SK-N-SH (cell line): ENCODE measurements around the gene PLEKHA4. TPM values are rescaled to one million over a fixed set of nuclear protein-coding genes. Genes with fewer than 3 reads are reported as not detected.

ENCODE experiments used
- CTCF ChIA-PET: fragments of 300-600, 350-600 bp; formaldehyde crosslinking; extraction: SDS; loops from one replicate; lab custom pipeline; 2021; lab: Yijun Ruan, JAX
- POLR2A ChIA-PET: fragments of 350-600 bp; sonication (Branson Sonifier 250); formaldehyde crosslinking; extraction: SDS; loops from one replicate; lab custom pipeline; 2020; ENCODE audit warnings: antibody characterized with exemption, inconsistent platforms; lab: Yijun Ruan, JAX
- DNase-seq: peaks from one replicate; pipeline ENCODE4 v3.0.0; 2012
- H2AFZ ChIP-seq: fragments of 200-600 bp; sonication (generic); 2 replicates; pipeline ENCODE4 v1.8.1; 2016; ENCODE audit warnings: antibody characterized with exemption, mild to moderate bottlenecking, low read depth
- H3F3A ChIP-seq: fragments of 200-600 bp; sonication (generic); replicated peaks from 2 replicates; pipeline ENCODE3; 2016; ENCODE audit warnings: antibody characterized with exemption, mild to moderate bottlenecking; ENCODE audit not compliant: insufficient read depth
- H3K27ac ChIP-seq, 2 experiments: fragments of 200-500 bp in 1 of 2; fragments of 200-600 bp in 1 of 2; sonication (Bioruptor generic) in 1 of 2; sonication (generic), shearing (Covaris generic) in 1 of 2; 2 replicates each; pipeline versions ENCODE4 v1.5.1 to v1.6.1; 2014 to 2016; ENCODE audit warnings: low read depth in 2 of 2, inconsistent platforms in 1 of 2, low read length in 1 of 2, mild to moderate bottlenecking in 1 of 2, mixed read lengths in 1 of 2
- H3K27me3 ChIP-seq: fragments of 200-600 bp; sonication (generic), shearing (Covaris generic); 2 replicates; pipeline ENCODE4 v1.6.1; 2016; ENCODE audit warnings: mixed run types; ENCODE audit not compliant: insufficient read depth
- H3K36me3 ChIP-seq, 2 experiments: fragments of 200-500 bp in 1 of 2; fragments of 200-600 bp in 1 of 2; sonication (Bioruptor generic) in 1 of 2; sonication (generic) in 1 of 2; replicated peaks in 1 of 2; 2 replicates each; pipeline versions ENCODE3 to v1.5.1; 2014 to 2016; ENCODE audit warnings: low read length in 1 of 2, mild to moderate bottlenecking in 1 of 2; ENCODE audit not compliant: insufficient read depth in 2 of 2, control insufficient read depth in 1 of 2
- H3K4me1 ChIP-seq, 2 experiments: fragments of 200-500 bp in 1 of 2; fragments of 200-600 bp in 1 of 2; sonication (Bioruptor generic) in 1 of 2; sonication (generic), shearing (Covaris generic) in 1 of 2; 2 replicates each; pipeline versions ENCODE4 v1.5.1 to v1.6.1; 2014 to 2016; ENCODE audit warnings: low read depth in 1 of 2, low read length in 1 of 2, mixed run types in 1 of 2; ENCODE audit not compliant: insufficient read depth in 2 of 2, control insufficient read depth in 1 of 2
- H3K4me2 ChIP-seq: fragments of 200-600 bp; sonication (generic), shearing (Covaris generic); 2 replicates; pipeline ENCODE4 v1.6.1; 2017; ENCODE audit warnings: mixed run types
- H3K4me3 ChIP-seq, 2 experiments: fragments of 200-500 bp in 1 of 2; fragments of 200-600 bp in 1 of 2; sonication (Bioruptor generic) in 1 of 2; sonication (generic), shearing (Covaris generic) in 1 of 2; 2 replicates each; pipeline versions ENCODE4 v1.5.1 to v1.8.1; 2014 to 2016; ENCODE audit warnings: low read depth in 2 of 2, inconsistent platforms in 1 of 2, low read length in 1 of 2, mild to moderate bottlenecking in 1 of 2, mixed read lengths in 1 of 2, moderate library complexity in 1 of 2
- H3K79me2 ChIP-seq: fragments of 200-600 bp; sonication (generic); 2 replicates; pipeline ENCODE4 v1.8.1; 2017; ENCODE audit warnings: mild to moderate bottlenecking; ENCODE audit not compliant: insufficient read depth
- H3K9ac ChIP-seq: fragments of 200-600 bp; sonication (generic); 2 replicates; pipeline ENCODE4 v1.6.1; 2017; ENCODE audit warnings: mixed run types
- H3K9me2 ChIP-seq: fragments of 200-600 bp; sonication (generic); 2 replicates; pipeline ENCODE4 v1.6.1; 2017; ENCODE audit warnings: mixed run types
- H3K9me3 ChIP-seq: fragments of 200-600 bp; sonication (generic); 2 replicates; pipeline ENCODE4 v1.6.1; 2017; ENCODE audit warnings: mixed run types, mild to moderate bottlenecking, moderate library complexity
- H4K20me1 ChIP-seq: fragments of 200-600 bp; sonication (generic); 2 replicates; pipeline ENCODE4 v1.6.1; 2017; ENCODE audit warnings: mild to moderate bottlenecking, mixed run types; ENCODE audit not compliant: insufficient read depth
- EP300 ChIP-seq, 2 experiments: IDR thresholded peaks; 2 replicates each; pipeline versions ENCODE4 v1.4.0 to v1.6.1; 2012; ENCODE audit warnings: borderline replicate concordance in 1 of 2, low read depth in 1 of 2, low read length in 1 of 2
- GATA2 ChIP-seq: sonication (generic); formaldehyde crosslinking; IDR thresholded peaks from 2 replicates; pipeline ENCODE4 v1.5.0; 2020; ENCODE audit warnings: mild to moderate bottlenecking, missing genetic modification reagents
- JUND ChIP-seq: IDR thresholded peaks from 2 replicates; pipeline ENCODE4 v1.4.0; 2012
- MEF2A ChIP-seq: IDR thresholded peaks from 2 replicates; pipeline ENCODE4 v1.4.0; 2012; ENCODE audit warnings: low read depth, borderline replicate concordance
- MXI1 ChIP-seq: IDR thresholded peaks from 2 replicates; pipeline ENCODE4 v1.6.1; 2012; ENCODE audit warnings: mild to moderate bottlenecking, low read depth, low read length, improper control_type of control experiment
- NFIC ChIP-seq: IDR thresholded peaks from 2 replicates; pipeline ENCODE4 v1.4.0; 2012; ENCODE audit warnings: borderline replicate concordance
- NRF1 ChIP-seq: IDR thresholded peaks from 2 replicates; pipeline ENCODE4 v1.6.1; 2012; ENCODE audit warnings: low read depth, mild to moderate bottlenecking, low read length
- RAD21 ChIP-seq: IDR thresholded peaks from 2 replicates; pipeline ENCODE4 v1.6.1; 2012; ENCODE audit warnings: mild to moderate bottlenecking, low read length
- RFX5 ChIP-seq: IDR thresholded peaks from 2 replicates; pipeline ENCODE4 v1.6.1; 2012; ENCODE audit warnings: mild to moderate bottlenecking, improper control_type of control experiment, low read length
- TCF12 ChIP-seq: IDR thresholded peaks from 2 replicates; pipeline ENCODE4 v1.4.0; 2012
- TEAD4 ChIP-seq: IDR thresholded peaks from 2 replicates; pipeline ENCODE4 v1.4.0; 2012; ENCODE audit warnings: mild to moderate bottlenecking, borderline replicate concordance; ENCODE audit not compliant: insufficient read depth
- YY1 ChIP-seq: IDR thresholded peaks from 2 replicates; pipeline ENCODE4 v1.4.0; 2012; ENCODE audit warnings: low read depth, mild to moderate bottlenecking
- WGBS: methylation state at CpG from one replicate; pipeline ENCODE4 v1.1.6; 2017; ENCODE audit warnings: low lambda C conversion rate; 5-methylcytosine and 5-hydroxymethylcytosine counted together
- polyA plus RNA-seq, 3 experiments: library from polyadenylated mRNA; depleted of rRNA; stranded (reverse); fragments of >200 nt; gene quantifications; 2 replicates each; pipeline ENCODE4 v1.2.3, GENCODE V29; 2012
- TF ChIP-seq, protein P1 (sequence below): fragments of 150-350 bp; IDR thresholded peaks from 2 replicates; pipeline ENCODE4 v1.6.1; 2016; ENCODE audit warnings: mild to moderate bottlenecking, low read depth, low read length
- TF ChIP-seq, protein P2 (sequence below): fragments of 150-350 bp; IDR thresholded peaks from 2 replicates; pipeline ENCODE4 v1.6.1; 2017; ENCODE audit warnings: antibody characterized with exemption, low read length, low read depth, borderline replicate concordance
- TF ChIP-seq, protein P3 (sequence below): IDR thresholded peaks from 2 replicates; pipeline ENCODE4 v1.4.0; 2012; ENCODE audit warnings: low read depth
- TF ChIP-seq, protein P4 (sequence below): fragments of 200-600 bp; sonication (generic); IDR thresholded peaks from 2 replicates; pipeline ENCODE4 v1.6.1; 2017; ENCODE audit warnings: antibody characterized with exemption, mild to moderate bottlenecking, moderate library complexity
- TF ChIP-seq, protein P5 (sequence below): IDR thresholded peaks from 2 replicates; pipeline ENCODE4 v1.6.1; 2012; ENCODE audit warnings: mild to moderate bottlenecking, low read depth, low read length, moderate library complexity

Gene PLEKHA4
- polyA plus RNA-seq, 1 of the 3 experiments (the other 2 are of a cell fraction) = 5.6 TPM

DNA sequence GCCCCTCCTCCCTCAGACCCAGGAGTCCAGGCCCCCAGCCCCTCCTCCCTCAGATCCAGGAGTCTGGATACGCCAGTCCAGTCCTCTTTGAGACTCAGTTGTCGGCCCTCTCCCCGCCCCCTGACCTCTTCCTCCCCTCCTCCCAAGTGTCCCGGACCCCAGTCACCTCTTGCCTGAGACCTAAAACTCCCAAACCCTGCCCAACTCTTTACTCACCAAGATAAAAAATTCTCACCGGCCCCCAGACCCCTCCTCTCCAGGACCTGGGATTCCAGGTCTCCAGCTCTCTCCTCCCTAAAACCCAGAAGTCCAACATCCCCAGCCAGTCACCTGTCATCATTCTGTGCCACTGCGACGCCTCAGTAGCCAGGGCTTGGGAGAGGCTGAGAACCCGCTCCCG is 30.7 kb downstream of the PLEKHA4 start:
- DNase-seq = no peak
- POLR2A ChIA-PET = interaction anchor here (0.7 kb wide), 1 partner anchor 42 kb away, joined by 5 read pairs; no protein-coding TSS in a partner anchor
- peaks cover 21% of the 10 kb centered on the region for H3F3A ChIP-seq
- CTCF ChIA-PET = interaction anchor here (1.2 to 15.2 kb wide), 8 partner anchors 28 to 192 kb away, joined by 3 to 457 read pairs (median 10); partner anchors contain the start of genes CA11 and FGF21
- no peaks in the 10 kb centered on the region for H3K36me3 ChIP-seq
- peak overlapping the region; percentile 90 for H3K4me2 ChIP-seq
- H3K4me3 ChIP-seq = peak overlapping the region; percentile 63 to 71
- TF ChIP-seq TEAD4 = no peak
- no peak for TF ChIP-seq RFX5
- TF ChIP-seq NFIC = no peak
- no peak for TF ChIP-seq NRF1
- TF ChIP-seq YY1 = no peak
- TF ChIP-seq, protein P1, sequence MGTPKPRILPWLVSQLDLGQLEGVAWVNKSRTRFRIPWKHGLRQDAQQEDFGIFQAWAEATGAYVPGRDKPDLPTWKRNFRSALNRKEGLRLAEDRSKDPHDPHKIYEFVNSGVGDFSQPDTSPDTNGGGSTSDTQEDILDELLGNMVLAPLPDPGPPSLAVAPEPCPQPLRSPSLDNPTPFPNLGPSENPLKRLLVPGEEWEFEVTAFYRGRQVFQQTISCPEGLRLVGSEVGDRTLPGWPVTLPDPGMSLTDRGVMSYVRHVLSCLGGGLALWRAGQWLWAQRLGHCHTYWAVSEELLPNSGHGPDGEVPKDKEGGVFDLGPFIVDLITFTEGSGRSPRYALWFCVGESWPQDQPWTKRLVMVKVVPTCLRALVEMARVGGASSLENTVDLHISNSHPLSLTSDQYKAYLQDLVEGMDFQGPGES = no peak
- TF ChIP-seq GATA2 (CRISPR knock-in tag) = no peak
- TF ChIP-seq, all 33 proteins: peak for 0
- no peaks in the 10 kb centered on the region for H3K9me3 ChIP-seq
- no peaks in the 10 kb centered on the region for H3K27me3 ChIP-seq
- no peaks in the 10 kb centered on the region for H4K20me1 ChIP-seq
- H3K79me2 ChIP-seq = no peaks in the 10 kb centered on the region
- WGBS = 77% methylated on average over 9 of the region's 9 CpGs
- peak overlapping the region; percentile 69 for H3K9ac ChIP-seq
- peaks cover 0 to 12% of the 10 kb centered on the region in 2 experiments; a peak in 1 of 4 replicates for H3K4me1 ChIP-seq
- H3K9me2 ChIP-seq = no peaks in the 10 kb centered on the region
- H3K27ac ChIP-seq = peak overlapping the region in 1 of 2 experiments; percentile 89; a peak in 3 of 4 replicates
- no peak overlapping the region for H2AFZ ChIP-seq

DNA sequence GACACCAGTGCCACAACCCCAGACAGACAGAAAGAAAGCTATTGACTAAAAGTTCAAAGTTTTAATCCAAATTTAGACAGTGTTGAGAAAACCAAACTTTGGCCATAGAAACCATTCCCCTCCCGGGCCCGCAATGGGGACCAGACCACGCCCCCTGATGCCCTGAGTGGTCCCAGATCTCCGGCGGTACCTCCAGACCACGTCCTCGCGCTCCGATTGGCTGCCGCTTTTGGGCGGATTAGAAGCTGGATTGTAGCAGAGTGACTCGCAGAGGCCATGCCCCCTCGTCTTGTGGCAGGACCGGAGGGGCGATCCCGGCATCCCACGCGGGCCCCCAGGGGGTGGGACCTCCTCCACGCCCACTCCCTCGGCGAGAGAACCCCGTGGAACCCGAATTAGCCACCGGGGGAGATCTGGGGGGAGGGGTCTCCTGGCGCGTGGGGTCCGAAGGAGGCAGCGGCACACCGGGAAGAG is 31.3 kb downstream of the PLEKHA4 start:
- CTCF ChIA-PET = interaction anchor here (1.2 to 15.2 kb wide), 10 partner anchors 8 to 191 kb away, joined by 4 to 457 read pairs (median 9); partner anchors contain the start of genes CA11 and FGF21
- Histone ChIP-seq H3K27ac (peak overlapping the region; percentile 83 to 89), H3K4me2 (peak overlapping the region; percentile 90)
- no peak for TF ChIP-seq MEF2A
- TF ChIP-seq, protein P2, sequence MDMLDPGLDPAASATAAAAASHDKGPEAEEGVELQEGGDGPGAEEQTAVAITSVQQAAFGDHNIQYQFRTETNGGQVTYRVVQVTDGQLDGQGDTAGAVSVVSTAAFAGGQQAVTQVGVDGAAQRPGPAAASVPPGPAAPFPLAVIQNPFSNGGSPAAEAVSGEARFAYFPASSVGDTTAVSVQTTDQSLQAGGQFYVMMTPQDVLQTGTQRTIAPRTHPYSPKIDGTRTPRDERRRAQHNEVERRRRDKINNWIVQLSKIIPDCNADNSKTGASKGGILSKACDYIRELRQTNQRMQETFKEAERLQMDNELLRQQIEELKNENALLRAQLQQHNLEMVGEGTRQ = no peak
- TF ChIP-seq RAD21 = no peak
- no peak for TF ChIP-seq TEAD4
- no peak for TF ChIP-seq TCF12
- TF ChIP-seq, protein P3, sequence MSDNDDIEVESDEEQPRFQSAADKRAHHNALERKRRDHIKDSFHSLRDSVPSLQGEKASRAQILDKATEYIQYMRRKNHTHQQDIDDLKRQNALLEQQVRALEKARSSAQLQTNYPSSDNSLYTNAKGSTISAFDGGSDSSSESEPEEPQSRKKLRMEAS = peak; percentile 70
- TF ChIP-seq MXI1 = peak; percentile 86
- no peak for TF ChIP-seq JUND
- TF ChIP-seq, protein P1 = no peak
- TF ChIP-seq EP300 (IDR thresholded peaks at IDR 0.05; ENCODE audit: borderline replicate concordance in 1 of 2, low read depth in 1 of 2, low read length in 1 of 2) = no peak
- TF ChIP-seq, protein P4, sequence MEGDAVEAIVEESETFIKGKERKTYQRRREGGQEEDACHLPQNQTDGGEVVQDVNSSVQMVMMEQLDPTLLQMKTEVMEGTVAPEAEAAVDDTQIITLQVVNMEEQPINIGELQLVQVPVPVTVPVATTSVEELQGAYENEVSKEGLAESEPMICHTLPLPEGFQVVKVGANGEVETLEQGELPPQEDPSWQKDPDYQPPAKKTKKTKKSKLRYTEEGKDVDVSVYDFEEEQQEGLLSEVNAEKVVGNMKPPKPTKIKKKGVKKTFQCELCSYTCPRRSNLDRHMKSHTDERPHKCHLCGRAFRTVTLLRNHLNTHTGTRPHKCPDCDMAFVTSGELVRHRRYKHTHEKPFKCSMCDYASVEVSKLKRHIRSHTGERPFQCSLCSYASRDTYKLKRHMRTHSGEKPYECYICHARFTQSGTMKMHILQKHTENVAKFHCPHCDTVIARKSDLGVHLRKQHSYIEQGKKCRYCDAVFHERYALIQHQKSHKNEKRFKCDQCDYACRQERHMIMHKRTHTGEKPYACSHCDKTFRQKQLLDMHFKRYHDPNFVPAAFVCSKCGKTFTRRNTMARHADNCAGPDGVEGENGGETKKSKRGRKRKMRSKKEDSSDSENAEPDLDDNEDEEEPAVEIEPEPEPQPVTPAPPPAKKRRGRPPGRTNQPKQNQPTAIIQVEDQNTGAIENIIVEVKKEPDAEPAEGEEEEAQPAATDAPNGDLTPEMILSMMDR = no peak
- TF ChIP-seq, protein P5, sequence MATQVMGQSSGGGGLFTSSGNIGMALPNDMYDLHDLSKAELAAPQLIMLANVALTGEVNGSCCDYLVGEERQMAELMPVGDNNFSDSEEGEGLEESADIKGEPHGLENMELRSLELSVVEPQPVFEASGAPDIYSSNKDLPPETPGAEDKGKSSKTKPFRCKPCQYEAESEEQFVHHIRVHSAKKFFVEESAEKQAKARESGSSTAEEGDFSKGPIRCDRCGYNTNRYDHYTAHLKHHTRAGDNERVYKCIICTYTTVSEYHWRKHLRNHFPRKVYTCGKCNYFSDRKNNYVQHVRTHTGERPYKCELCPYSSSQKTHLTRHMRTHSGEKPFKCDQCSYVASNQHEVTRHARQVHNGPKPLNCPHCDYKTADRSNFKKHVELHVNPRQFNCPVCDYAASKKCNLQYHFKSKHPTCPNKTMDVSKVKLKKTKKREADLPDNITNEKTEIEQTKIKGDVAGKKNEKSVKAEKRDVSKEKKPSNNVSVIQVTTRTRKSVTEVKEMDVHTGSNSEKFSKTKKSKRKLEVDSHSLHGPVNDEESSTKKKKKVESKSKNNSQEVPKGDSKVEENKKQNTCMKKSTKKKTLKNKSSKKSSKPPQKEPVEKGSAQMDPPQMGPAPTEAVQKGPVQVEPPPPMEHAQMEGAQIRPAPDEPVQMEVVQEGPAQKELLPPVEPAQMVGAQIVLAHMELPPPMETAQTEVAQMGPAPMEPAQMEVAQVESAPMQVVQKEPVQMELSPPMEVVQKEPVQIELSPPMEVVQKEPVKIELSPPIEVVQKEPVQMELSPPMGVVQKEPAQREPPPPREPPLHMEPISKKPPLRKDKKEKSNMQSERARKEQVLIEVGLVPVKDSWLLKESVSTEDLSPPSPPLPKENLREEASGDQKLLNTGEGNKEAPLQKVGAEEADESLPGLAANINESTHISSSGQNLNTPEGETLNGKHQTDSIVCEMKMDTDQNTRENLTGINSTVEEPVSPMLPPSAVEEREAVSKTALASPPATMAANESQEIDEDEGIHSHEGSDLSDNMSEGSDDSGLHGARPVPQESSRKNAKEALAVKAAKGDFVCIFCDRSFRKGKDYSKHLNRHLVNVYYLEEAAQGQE = no peak
- TF ChIP-seq NRF1 = no peak

More for the DNA sequence above, 31.3 kb downstream of the PLEKHA4 start:
- no peaks in the 10 kb centered on the region for H3K36me3 ChIP-seq
- H3K9me2 ChIP-seq = no peaks in the 10 kb centered on the region
- DNase-seq = peak; percentile 95
- peak overlapping the region; percentile 69 for H3K9ac ChIP-seq
- H3K4me3 ChIP-seq = peak overlapping the region; percentile 63 to 71
- peaks cover 21% of the 10 kb centered on the region for H3F3A ChIP-seq
- no peaks in the 10 kb centered on the region for H4K20me1 ChIP-seq
- H3K4me1 ChIP-seq = peaks cover 0 to 12% of the 10 kb centered on the region in 2 experiments; a peak in 1 of 4 replicates
- no peaks in the 10 kb centered on the region for H3K79me2 ChIP-seq
- no peaks in the 10 kb centered on the region for H3K27me3 ChIP-seq
- H3K9me3 ChIP-seq = no peaks in the 10 kb centered on the region
- WGBS = 0% methylated on average over 2 of the region's 29 CpGs
- peak overlapping the region; percentile 96 for H2AFZ ChIP-seq
- POLR2A ChIA-PET = interaction anchor here (0.6 to 1.5 kb wide), 3 partner anchors 40 to 134 kb away, joined by 3 to 5 read pairs (median 4); no protein-coding TSS in a partner anchor
